Esophagus muscularis mucosa (tissue), 4 donors: ENCODE data around the gene RASSF3. TPM values are rescaled to one million over a fixed set of nuclear protein-coding genes. Genes with fewer than 3 reads are reported as not detected.

ENCODE experiments used
- DNase-seq: peaks from one replicate; pipeline ENCODE4 v3.0.0-alpha.2; 2017; ENCODE audit errors: extremely low spot score
- H3K27ac ChIP-seq, 4 donors: fragments of 200-600 bp; sonication (generic); replicated peaks in 1 of 4; 1 replicate in 3 of 4; 2 replicates in 1 of 4; pipeline ENCODE4 v1.5.1; 2016 to 2019; ENCODE audit warnings: mild to moderate bottlenecking in 1 of 4
- H3K27me3 ChIP-seq, 4 donors: fragments of 200-600 bp; sonication (generic); one replicate each; pipeline versions ENCODE4 v1.5.1 to v1.6.0; 2016 to 2019
- H3K36me3 ChIP-seq, 4 donors: fragments of 200-600 bp; sonication (generic); one replicate each; pipeline ENCODE4 v1.5.1; 2016 to 2019
- H3K4me1 ChIP-seq, 4 donors: fragments of 200-600 bp; sonication (generic); one replicate each; pipeline ENCODE4 v1.5.1; 2016 to 2019
- H3K4me3 ChIP-seq, 4 donors: fragments of 200-600 bp; sonication (generic); 1 replicate in 2 of 4; 2 replicates in 2 of 4; pipeline ENCODE4 v1.5.1; 2016 to 2019; ENCODE audit warnings: mild to moderate bottlenecking in 4 of 4, moderate library complexity in 1 of 4
- H3K9me3 ChIP-seq, 4 donors: fragments of 200-600 bp; sonication (generic); 1 replicate in 3 of 4; 2 replicates in 1 of 4; pipeline ENCODE4 v1.5.1; 2016 to 2019
- CTCF ChIP-seq, 3 experiments: fragments of 200-600 bp in 2 of 3; fragments of 450-650 bp in 1 of 3; sonication (generic) in 2 of 3; IDR thresholded peaks; one replicate each; pipeline ENCODE4 v1.5.1; 2017 to 2019; ENCODE audit warnings: antibody characterized with exemption in 3 of 3, mild to moderate bottlenecking in 2 of 3, moderate library complexity in 1 of 3
- EP300 ChIP-seq: sonication (generic); formaldehyde crosslinking; IDR thresholded peaks from one replicate; pipeline ENCODE4 v1.6.1; 2017; ENCODE audit warnings: antibody characterized with exemption
- POLR2A ChIP-seq: fragments of 450-650 bp; IDR thresholded peaks from one replicate; pipeline ENCODE4 v1.6.1; 2017; ENCODE audit warnings: antibody characterized with exemption, moderate library complexity, mild to moderate bottlenecking, low read depth
- POLR2AphosphoS5 ChIP-seq, 2 donors: sonication (generic); formaldehyde crosslinking; IDR thresholded peaks; one replicate each; pipeline ENCODE4 v1.6.1; 2017; ENCODE audit warnings: antibody characterized with exemption in 2 of 2
- WGBS: methylation state at CpG from one replicate; pipeline ENCODE4 v1.1.5; 2018; 5-methylcytosine and 5-hydroxymethylcytosine counted together
- intact Hi-C: fragments of 100-400 bp; cut with DNase I; formaldehyde crosslinking; loops from one replicate; pipeline ENCODE4 v1.15.1; 2023
- total RNA-seq, 4 donors: library from RNA; depleted of rRNA; stranded (reverse); fragments of >200 nt; gene quantifications; one replicate each; pipeline versions ENCODE4 v1.1.0 to v1.2.1, GENCODE V29; 2016

The RASSF3 gene
- total RNA-seq, 4 donors from 2014 or later = 124 to 299 (median 229) TPM

- TF ChIP-seq CTCF (IDR thresholded peaks at IDR 0.05) (no peak), EP300 (no peak), POLR2AphosphoS5 (IDR thresholded peaks at IDR 0.05) (no peak), POLR2A (no peak)
- intact Hi-C loops = no loop called here
- Histone ChIP-seq H3K4me1 (no peaks in the 10 kb centered on the region), H3K27ac (no peak overlapping the region), H3K4me3 (no peak overlapping the region), H3K27me3 (no peaks in the 10 kb centered on the region), H3K36me3 (peaks cover 37 to 91% (median 79%) of the 10 kb centered on the region in 4 donors), H3K9me3 (no peaks in the 10 kb centered on the region)
- DNase-seq = no peak
- 100% methylated on average over 1 of the region's 1 CpG for WGBS
Observed at GRCh38 chr12:64720884-64721283, 110.6 kb downstream of the RASSF3 start.

GRCh38 chr12:64722835-64723234 lies 112.5 kb downstream of the RASSF3 start:
- DNase-seq = no peak
- Histone ChIP-seq H3K4me3 (no peak overlapping the region), H3K9me3 (no peaks in the 10 kb centered on the region), H3K27me3 (no peaks in the 10 kb centered on the region), H3K36me3 (peaks cover 32 to 90% (median 76%) of the 10 kb centered on the region in 4 donors), H3K4me1 (no peaks in the 10 kb centered on the region), H3K27ac (no peak overlapping the region)
- TF ChIP-seq EP300 = no peak
- no peak for TF ChIP-seq POLR2AphosphoS5 (IDR thresholded peaks at IDR 0.05)
- TF ChIP-seq CTCF (IDR thresholded peaks at IDR 0.05) = no peak
- no peak for TF ChIP-seq POLR2A
- 93% methylated on average over 4 of the region's 4 CpGs for WGBS
- intact Hi-C loops = no loop called here

GRCh38 chr12:64723630-64724029 lies 113.3 kb downstream of the RASSF3 start:
- Histone ChIP-seq H3K9me3 (no peaks in the 10 kb centered on the region), H3K27me3 (no peaks in the 10 kb centered on the region), H3K4me3 (no peak overlapping the region), H3K4me1 (no peaks in the 10 kb centered on the region), H3K27ac (no peak overlapping the region), H3K36me3 (peaks cover 32 to 92% (median 79%) of the 10 kb centered on the region in 4 donors)
- intact Hi-C loops = no loop called here
- 94% methylated on average over 2 of the region's 2 CpGs for WGBS
- DNase-seq = no peak
- TF ChIP-seq CTCF (IDR thresholded peaks at IDR 0.05) (no peak), POLR2A (no peak), EP300 (no peak), POLR2AphosphoS5 (IDR thresholded peaks at IDR 0.05) (no peak)

GRCh38 chr12:64724201-64724745 lies 114.0 kb downstream of the RASSF3 start:
- H3K27ac ChIP-seq = no peak overlapping the region
- H3K36me3 ChIP-seq = peaks cover 32 to 90% (median 79%) of the 10 kb centered on the region in 4 donors
- H3K4me1 ChIP-seq = no peaks in the 10 kb centered on the region
- intact Hi-C loops = no loop called here
- H3K4me3 ChIP-seq = no peak overlapping the region
- TF ChIP-seq CTCF (IDR thresholded peaks at IDR 0.05) = no peak
- no peak for TF ChIP-seq EP300
- TF ChIP-seq POLR2AphosphoS5 (IDR thresholded peaks at IDR 0.05) = no peak
- TF ChIP-seq POLR2A = no peak
- H3K27me3 ChIP-seq = no peaks in the 10 kb centered on the region
- WGBS = 97% methylated on average over 11 of the region's 11 CpGs
- DNase-seq = no peak
- H3K9me3 ChIP-seq = no peaks in the 10 kb centered on the region
